T47D (cell line): Measurements from ENCODE around the gene ZBTB7C.

Experiments used
- DNase-seq, 2 experiments: peaks; one replicate each; pipeline versions ENCODE4 v3.0.0 to v3.0.0-alpha.2; 2011 to 2012; ENCODE audit warnings: low read depth in 1 of 2, low spot score in 1 of 2
- JUND ChIP-seq: IDR thresholded peaks from 2 replicates; pipeline ENCODE4 v1.6.1; 2012; ENCODE audit warnings: low read depth
- in situ Hi-C: cut with HindIII; loops from 2 replicates; pipeline ENCODE4 v1.10.0; 2016; ENCODE audit warnings: low sequenced_read_pairs, low pct_unique_long_range_greater_than_20kb

ZBTB7C gene

GRCh38 chr18:48051945-48052840 lies 357.0 kb downstream of the ZBTB7C start:
- no peak for DNase-seq
- no peak for TF ChIP-seq JUND
- in situ Hi-C loops, result no loop called here

- in situ Hi-C loops, result no loop called here
- DNase-seq, result no peak
- no peak for TF ChIP-seq JUND
These were observed 359.0 kb downstream of the ZBTB7C start for GRCh38 chr18:48050176-48050575.

- in situ Hi-C loops, result no loop called here
- DNase-seq, result no peak
- TF ChIP-seq JUND, result no peak
These were observed 359.4 kb downstream of the ZBTB7C start for GRCh38 chr18:48049757-48050156.

- no peak for TF ChIP-seq JUND
- in situ Hi-C loops, result no loop called here
- no peak for DNase-seq
These were observed 360.9 kb downstream of the ZBTB7C start for GRCh38 chr18:48048251-48048650.

GRCh38 chr18:48046843-48047242 lies 362.3 kb downstream of the ZBTB7C start:
- DNase-seq, result no peak
- TF ChIP-seq JUND, result no peak
- in situ Hi-C loops, result no loop called here

GRCh38 chr18:48045744-48046143 lies 363.4 kb downstream of the ZBTB7C start:
- no peak for DNase-seq
- in situ Hi-C loops, result no loop called here
- TF ChIP-seq JUND, result no peak

- no peak for TF ChIP-seq JUND
- in situ Hi-C loops, result no loop called here
- no peak for DNase-seq
These were observed 364.2 kb downstream of the ZBTB7C start for GRCh38 chr18:48044944-48045343.

GRCh38 chr18:48043166-48043565 lies 366.0 kb downstream of the ZBTB7C start:
- DNase-seq, result no peak
- in situ Hi-C loops, result no loop called here

GRCh38 chr18:48042431-48042830 lies 366.8 kb downstream of the ZBTB7C start:
- DNase-seq, result no peak
- in situ Hi-C loops, result no loop called here
- no peak for TF ChIP-seq JUND

More at GRCh38 chr18:48043166-48043565, 366.0 kb downstream of the ZBTB7C start:
- TF ChIP-seq JUND, result no peak

- no peak for TF ChIP-seq JUND
- DNase-seq, result no peak
- in situ Hi-C loops, result no loop called here
These were observed 368.6 kb downstream of the ZBTB7C start for GRCh38 chr18:48040457-48041110.

- in situ Hi-C loops, result no loop called here
- DNase-seq, result no peak
- TF ChIP-seq JUND, result no peak
These were observed 369.4 kb downstream of the ZBTB7C start for GRCh38 chr18:48039769-48040215.

GRCh38 chr18:48038636-48039035 lies 370.5 kb downstream of the ZBTB7C start:
- TF ChIP-seq JUND, result no peak
- in situ Hi-C loops, result no loop called here
- no peak for DNase-seq
